H4 (cell line): Measurements from ENCODE around the gene ITGB5. TPM values are rescaled to one million over a fixed set of nuclear protein-coding genes. Genes with fewer than 3 reads are reported as not detected.
A peak's percentile ranks its signal among the peaks of the same experiment; 100 is the strongest.
"Not testable (repeated sequence)": the region's sequence is repeated elsewhere in the genome, so short reads cannot be mapped to it uniquely, and the experiment has no call there.

Source experiments
- DNase-seq: peaks from one replicate; pipeline ENCODE4 v3.0.0-alpha.2; 2015; ENCODE audit warnings: low spot score
- total RNA-seq: library from RNA; depleted of rRNA; stranded (reverse); fragments of >200 nt; shearing (Covaris generic); gene quantifications from 2 replicates; pipeline ENCODE4 v1.2.3, GENCODE V29; 2014

The ITGB5 gene
- total RNA-seq, 1 experiment from 2014 or later, result 189 TPM

DNA sequence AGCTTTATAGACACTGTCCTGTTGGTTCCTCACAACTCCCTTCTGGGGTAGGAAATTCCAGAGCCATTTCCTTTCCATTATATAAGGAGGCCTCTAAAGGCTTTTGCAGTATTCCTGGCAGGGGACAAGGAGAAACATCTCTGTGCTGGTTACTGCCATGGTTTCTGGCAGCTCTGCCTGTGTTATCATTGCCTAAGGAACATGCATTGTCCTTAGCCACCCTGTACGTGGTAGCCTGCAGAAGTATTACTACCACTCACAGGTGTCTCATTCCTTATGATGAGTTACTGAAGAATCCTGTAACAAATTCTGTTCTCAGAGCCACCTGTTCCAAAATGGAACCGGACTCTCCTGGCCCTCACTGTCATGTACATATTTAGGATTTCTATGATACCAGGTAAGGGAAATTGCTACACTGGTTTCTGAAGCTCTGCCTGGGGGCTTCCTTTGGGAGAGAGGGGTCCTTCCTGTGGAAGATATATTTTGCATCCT is 98.9 kb downstream of the ITGB5 start:
- DNase-seq, result no peak

- no peak for DNase-seq
These were observed 99.5 kb downstream of the ITGB5 start for GRCh38 chr3:124787476-124788195.

DNA sequence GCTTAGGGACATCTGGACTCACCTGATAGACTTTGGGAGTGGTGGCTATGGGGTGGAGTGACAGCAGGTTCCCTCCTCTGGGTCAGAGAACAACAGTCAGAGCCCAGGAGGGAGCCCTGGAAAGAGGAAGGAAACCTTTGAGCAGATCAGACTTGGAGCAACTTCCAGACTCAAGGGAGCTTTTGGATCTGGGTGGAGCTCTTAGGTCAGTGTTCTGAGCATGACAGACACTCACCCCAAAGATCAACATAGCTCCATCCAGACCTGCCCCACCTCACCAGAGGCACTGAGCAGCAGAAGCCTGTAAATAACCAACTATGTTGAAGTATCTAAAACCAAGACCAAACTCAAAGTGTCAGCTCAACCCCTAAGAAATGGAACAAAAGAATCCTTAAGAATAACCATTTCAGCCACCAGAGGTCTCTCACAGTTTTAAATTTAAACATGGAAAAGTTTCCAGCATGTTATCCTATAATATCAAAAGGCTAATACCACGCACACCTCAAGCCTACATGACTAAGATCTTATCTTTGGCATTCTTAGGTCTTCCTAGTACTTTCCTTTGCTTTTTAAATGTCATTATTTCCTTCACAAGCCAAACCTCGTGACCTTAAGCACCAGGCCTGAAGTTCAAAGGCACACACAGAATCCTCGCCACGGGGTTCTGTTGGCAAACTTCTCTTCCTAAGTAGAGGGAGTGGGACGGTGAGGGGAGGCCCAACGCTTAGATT is 100.5 kb downstream of the ITGB5 start:
- DNase-seq, result no peak

DNA sequence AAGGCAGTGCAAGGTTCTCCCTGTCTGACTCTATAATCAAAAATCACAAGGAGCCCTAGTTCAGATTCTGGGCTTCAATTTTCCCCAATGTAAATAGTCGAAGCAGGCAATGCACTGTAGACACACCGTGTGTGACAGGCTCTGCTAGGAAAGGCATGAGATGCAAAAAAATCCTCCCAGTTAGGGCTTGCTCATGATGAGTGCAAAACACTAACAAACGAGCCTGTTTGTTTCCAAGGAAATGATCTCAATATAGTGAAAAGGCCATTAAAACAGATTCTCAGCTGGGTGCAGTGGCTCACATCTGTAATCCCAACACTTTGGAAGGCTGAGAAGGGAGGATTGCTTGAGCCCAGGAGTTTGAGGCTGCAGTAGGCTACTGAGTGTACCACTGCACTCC is 101.2 kb downstream of the ITGB5 start:
- no peak for DNase-seq

DNA sequence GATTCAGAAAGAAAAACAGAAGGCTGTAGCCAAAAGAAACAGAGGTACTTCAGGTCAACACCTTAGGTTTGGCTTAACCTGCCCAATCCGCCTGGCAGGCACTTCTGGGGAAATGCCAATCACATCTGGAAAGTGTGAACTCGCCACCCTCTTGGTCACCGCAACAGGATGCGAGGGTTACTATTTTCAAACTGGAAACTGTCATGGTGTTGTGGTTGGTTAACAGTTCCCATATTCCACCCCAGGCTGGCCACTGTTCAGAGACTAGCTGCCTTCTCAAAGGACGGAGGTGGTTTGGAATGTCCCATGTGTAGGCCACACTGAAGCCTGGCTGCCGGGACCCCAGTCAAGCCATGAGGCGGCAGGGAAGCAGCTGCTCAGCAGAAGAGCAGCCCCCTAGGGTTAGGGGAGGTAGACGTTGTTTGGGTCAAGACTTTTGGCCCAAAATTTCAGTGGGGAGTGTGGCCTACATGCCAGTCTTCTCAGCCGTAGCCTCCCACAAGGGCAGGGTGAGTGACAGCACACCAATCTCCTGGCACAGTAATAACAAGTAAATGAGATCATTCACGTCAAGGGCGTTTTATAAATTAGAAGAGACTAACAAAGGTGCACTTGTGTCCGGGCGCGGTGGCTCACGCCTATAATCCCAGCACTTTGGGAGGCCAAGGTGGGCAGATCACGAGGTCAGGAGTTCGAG is 102.3 kb downstream of the ITGB5 start:
- no peak for DNase-seq

DNA sequence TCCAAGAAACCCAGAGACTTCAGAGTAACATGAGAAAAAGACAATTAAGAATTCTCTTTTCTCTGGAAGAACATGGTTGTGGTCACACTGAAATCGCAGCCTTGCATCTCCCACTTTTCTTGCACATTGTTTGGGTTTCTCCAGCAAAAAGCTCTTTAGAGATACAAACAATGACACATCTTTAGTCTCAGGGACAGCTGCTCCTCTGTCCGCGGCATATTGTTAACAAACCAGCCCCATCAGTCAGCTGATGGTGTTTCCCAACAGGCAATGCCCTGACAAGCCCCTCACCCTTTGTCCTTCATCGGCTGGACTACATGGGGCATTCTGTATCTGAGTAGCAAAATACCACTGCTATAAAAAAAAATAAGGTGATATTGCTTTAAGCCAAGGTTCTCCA is 103.5 kb downstream of the ITGB5 start:
- peak; percentile 51 for DNase-seq

DNA sequence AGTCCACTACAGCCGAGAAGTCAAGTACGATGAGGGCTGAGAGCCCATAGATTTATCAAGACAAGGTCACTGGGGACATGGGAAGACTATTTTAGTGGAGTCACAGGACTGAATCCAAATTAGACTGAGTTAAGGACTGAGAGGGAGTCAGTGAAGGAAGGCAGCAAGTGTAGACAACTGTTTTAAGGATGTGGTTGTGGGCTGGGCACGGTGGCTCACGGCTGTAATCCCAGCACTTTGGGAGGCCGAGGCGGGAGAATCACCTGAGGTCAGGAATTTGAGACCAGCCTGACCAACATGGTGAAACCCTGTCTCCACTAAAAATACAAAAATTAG is 104.8 kb downstream of the ITGB5 start:
- DNase-seq, result not testable (repeated sequence)

DNA sequence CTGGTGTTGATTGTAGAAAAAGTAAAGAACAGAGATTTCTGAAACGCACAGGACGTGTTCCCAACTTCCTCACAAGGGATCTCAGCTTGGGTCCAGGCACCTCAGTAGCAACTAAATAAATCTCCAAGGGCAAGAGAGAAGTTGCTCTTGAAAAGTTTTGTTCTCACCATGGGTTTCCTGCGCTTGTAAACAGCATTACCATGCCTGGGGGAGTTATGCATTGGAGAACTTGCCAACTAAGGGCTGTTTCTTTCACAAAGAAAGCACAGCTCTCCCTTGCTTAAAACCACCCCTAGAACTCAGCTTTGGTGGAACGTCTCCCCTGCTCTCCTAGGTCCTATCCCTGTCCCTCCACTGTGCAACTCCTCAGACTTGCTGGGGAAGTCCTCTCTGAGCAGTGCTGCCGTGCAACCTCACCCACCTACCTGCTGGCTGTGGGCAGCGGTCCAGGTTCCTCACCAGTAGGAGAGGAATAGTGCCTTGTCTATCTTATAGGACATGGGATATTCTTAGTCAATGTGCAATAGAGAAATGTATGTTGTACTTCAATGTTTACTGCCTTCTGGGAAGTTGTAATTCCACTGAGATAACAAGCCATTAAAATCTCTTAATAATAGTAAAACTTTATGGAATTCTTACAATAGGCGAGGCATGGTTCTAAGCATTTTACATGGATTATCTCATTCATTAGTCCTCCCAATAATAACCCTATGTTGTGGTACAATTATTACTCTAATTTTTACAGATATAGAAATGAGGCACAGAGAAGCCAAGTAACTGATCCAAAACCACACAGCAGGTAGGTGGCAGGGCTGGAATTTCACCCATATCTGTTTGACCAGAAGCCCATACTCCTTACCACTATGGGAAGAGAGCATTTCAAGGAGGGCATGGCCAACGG is 105.4 kb downstream of the ITGB5 start:
- no peak for DNase-seq

DNA sequence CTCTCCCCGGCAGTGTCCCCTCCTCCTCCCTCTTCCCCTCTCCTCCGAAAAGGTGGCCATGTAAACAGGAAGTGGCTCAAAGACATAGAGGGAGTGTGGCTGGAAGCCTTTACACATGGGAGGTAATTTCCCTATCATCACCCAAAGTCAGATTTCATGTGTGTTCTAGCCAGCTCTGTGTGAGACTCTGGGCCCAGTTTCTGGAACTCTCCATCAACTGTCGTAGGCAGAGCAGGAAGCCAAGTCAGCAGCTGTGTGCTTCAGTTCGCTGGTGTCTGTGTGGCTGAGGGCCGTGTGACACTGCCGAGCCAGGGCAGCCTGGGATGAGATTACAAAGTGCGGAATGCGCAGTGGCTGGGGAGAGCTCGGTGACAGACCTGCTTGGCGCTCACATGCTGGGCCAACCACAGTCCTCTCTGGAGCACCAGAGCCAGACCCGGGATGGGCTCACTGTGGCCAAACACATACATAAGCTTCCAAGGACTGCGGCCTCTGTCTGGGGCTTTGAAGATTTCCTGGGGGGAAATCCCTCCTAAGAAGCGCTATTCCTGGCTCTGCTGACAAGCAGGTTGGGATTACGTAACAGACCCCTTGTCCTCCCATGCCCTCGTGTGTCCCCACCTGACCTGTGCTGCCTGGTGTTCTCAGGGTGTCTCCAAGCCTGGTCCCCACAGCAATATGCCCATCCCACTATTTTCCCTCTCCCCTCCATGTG is 106.2 kb downstream of the ITGB5 start:
- peak; percentile 92 for DNase-seq

DNA sequence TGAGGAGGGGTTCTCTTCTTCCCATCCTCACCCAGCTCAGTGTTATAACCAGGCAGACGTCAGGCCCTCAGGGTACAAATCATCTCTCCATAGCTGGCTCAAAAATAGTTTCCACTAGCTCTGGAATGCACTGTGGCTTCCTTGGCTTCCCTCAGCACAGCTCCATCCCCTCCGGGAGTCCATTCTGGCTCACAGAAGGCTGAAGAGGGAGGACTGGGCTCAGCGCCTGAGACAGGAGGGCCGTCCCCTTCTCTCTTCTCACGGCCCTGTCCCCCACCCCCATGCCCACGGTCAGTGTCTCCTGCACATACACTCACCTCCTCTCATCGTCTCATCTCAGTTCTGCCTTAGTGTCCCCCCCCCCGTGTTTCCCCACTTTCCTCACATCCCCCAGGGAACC is 106.8 kb downstream of the ITGB5 start:
- DNase-seq, result peak; percentile 86

DNA sequence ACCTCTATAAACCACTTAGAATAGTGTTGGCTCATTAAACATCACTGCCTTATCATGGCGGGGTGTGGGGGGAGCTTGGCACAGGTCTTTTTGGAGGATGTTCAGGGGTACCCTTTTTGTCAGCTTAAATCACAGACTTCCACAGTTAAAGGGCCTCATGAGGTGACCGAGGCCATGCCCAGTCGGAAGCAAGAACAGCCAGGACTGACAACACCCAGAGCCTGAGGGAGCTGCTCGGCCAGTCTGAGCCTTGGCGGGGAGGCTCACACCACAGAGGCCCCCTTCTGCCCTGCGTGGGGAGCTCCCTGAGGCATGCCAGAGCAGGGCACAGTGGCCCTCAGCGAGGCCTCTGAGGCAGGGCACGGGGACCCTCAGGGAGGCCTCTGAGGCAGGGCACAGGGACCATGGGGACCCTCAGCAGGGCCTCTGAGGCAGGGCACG is 107.4 kb downstream of the ITGB5 start:
- peak; percentile 73 for DNase-seq

GRCh38 chr3:124779116-124779515 is 108.0 kb downstream of the ITGB5 start:
- no peak for DNase-seq

DNA sequence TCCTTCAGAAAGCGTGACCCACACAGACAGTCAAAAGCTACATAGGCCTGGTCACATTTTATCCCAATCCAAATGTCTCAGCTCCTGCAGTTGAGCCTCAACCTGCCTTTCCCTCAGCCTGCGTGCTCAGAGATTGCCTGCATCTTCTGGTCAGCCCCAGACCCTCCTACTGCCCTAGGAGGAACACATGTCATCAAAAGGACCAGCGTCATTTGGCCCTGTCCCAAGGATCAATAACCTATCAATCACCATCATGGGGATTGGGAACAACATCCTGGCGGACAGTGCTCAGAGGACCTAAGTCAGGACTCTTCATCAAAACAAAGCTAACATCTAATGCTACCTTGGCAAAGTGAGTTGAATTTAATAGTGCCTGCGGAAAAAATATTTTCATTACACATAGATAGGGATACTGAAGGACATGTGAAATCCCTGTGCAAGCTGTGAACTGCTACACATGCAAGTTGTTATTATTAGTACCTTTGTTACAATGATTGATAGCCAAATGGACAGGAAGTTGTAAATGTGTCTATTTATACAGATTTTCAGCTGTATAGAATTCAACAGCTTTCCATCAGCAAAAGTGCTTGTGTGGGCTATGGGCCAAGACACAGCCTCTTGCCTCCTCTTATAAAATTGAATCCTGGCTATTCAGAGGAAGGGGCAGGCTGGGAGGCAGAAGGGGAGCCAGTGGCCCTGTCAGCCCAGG is 109.2 kb downstream of the ITGB5 start:
- no peak for DNase-seq

GRCh38 chr3:124776856-124777255 is 110.3 kb downstream of the ITGB5 start:
- no peak for DNase-seq

- no peak for DNase-seq
These were observed 111.3 kb downstream of the ITGB5 start for GRCh38 chr3:124775877-124776276.

DNA sequence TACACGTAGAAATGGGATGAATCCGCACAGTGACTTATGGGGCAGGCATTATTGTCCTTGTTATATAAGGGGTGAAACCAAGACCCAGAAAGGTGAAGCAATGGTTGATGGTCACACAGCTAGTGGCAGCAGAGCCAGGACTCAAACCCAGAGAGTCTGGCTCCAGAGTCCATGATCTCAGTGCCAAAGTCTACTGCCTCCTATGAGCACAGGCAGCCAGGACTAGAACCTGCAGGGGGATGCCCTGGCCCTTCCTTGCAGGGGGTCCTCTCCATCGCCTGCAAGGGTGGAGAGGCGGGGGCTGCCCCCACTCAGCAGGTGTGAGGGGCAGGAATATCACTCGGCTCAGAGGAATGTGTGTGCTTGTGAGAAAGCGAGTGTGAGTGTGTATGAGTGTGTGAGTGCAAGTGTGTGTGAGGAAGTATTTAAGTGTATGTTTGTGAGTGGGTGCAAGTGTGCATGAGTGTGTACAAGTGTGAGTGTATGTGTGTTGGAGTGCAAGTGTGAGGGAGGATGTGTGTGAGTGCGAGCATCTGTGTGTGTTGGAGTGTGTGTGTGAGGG is 112.2 kb downstream of the ITGB5 start:
- no peak for DNase-seq

GRCh38 chr3:124774327-124774718 is 112.8 kb downstream of the ITGB5 start:
- DNase-seq, result peak; percentile 85

- DNase-seq, result no peak
These were observed 113.5 kb downstream of the ITGB5 start for GRCh38 chr3:124773351-124774326.
